ENCODE results near the gene HOXD12.

HOXD12 gene

GRCh38 chr2:176112375-176113302 lies 13.0 kb downstream of the HOXD12 start:
- Histone ChIP-seq H3K4me1 (ENCODE audit: insufficient read depth, low read length) (no peaks in the 10 kb centered on the region), H3K9me3 (ENCODE audit: insufficient read depth, low read depth, low read length) (peaks cover 6% of the 10 kb centered on the region), H3K27me3 (ENCODE audit: insufficient read depth, low read length) (peaks cover 100% of the 10 kb centered on the region), H3K4me3 (ENCODE audit: low read length) (no peak overlapping the region), H3K9ac (ENCODE audit: low read depth, low read length) (no peak overlapping the region), H3K27ac (ENCODE audit: low read length) (no peak overlapping the region), H3K36me3 (ENCODE audit: insufficient read depth, low read depth, low read length) (no peaks in the 10 kb centered on the region)

DNA sequence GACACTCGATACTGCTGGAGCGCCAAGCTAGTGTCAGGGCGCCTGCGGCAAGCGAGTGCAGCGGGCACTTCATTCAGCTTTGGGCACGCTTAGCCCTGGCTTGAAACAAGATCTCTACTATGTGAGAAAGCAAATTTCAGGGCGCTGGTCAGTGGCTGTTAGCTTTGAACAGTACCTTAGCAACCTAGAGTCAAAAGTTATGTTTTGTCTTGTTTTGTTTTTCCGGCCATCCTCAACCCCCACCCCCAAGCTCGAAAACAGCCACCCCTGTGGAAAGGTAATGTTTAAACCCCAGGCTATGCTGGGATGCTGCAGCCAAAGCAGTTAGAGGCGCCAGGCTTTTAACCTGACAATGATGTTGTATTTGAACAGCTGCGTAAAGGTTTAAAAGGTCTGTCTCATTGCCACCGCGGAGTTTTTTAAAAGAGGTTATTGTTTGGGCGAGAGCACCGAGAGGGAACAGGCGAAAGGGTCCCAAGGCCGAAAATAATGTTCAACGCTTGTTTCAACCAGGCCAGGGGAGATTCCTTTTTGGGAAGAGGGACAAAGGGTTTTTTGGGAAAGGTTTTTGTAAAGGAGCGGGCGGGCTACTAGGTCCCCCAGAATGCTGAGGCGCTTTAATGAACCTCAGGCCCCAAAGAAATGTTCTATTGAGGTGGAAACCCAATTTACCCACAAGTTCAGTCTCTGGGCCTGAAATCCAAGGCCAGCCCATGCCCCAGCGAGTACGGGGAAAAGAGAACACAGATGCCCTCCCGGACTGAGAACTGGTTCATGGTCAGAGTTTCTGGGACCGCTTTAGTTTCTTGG lies 14.7 kb downstream of the HOXD12 start:
- Histone ChIP-seq H3K27ac (ENCODE audit: low read length) (no peak overlapping the region), H3K9me3 (ENCODE audit: insufficient read depth, low read depth, low read length) (peaks cover 6% of the 10 kb centered on the region), H3K9ac (ENCODE audit: low read depth, low read length) (no peak overlapping the region), H3K4me3 (ENCODE audit: low read length) (no peak overlapping the region), H3K36me3 (ENCODE audit: insufficient read depth, low read depth, low read length) (no peaks in the 10 kb centered on the region), H3K27me3 (ENCODE audit: insufficient read depth, low read length) (peaks cover 100% of the 10 kb centered on the region), H3K4me1 (ENCODE audit: insufficient read depth, low read length) (no peaks in the 10 kb centered on the region)

- H3K4me3 ChIP-seq (ENCODE audit: low read length): no peak overlapping the region
- no peak overlapping the region for H3K9ac ChIP-seq (ENCODE audit: low read depth, low read length)
- peaks cover 6% of the 10 kb centered on the region for H3K9me3 ChIP-seq (ENCODE audit: insufficient read depth, low read depth, low read length)
- H3K36me3 ChIP-seq (ENCODE audit: insufficient read depth, low read depth, low read length): no peaks in the 10 kb centered on the region
- peaks cover 100% of the 10 kb centered on the region for H3K27me3 ChIP-seq (ENCODE audit: insufficient read depth, low read length)
- H3K27ac ChIP-seq (ENCODE audit: low read length): no peak overlapping the region
- no peaks in the 10 kb centered on the region for H3K4me1 ChIP-seq (ENCODE audit: insufficient read depth, low read length)
These were observed 15.5 kb downstream of the HOXD12 start for GRCh38 chr2:176114930-176115625.

GRCh38 chr2:176115883-176116813 lies 16.6 kb downstream of the HOXD12 start, which contains the start of gene HOXD10:
Gene HOXD10, plus strand, starts transcription at chr2:176116778. Its CDS starts 56 bp downstream, at chr2:176116834.
- peaks cover 100% of the 10 kb centered on the region for H3K27me3 ChIP-seq (ENCODE audit: insufficient read depth, low read length)
- H3K4me1 ChIP-seq (ENCODE audit: insufficient read depth, low read length): no peaks in the 10 kb centered on the region
- H3K36me3 ChIP-seq (ENCODE audit: insufficient read depth, low read depth, low read length): no peaks in the 10 kb centered on the region
- peaks cover 6% of the 10 kb centered on the region for H3K9me3 ChIP-seq (ENCODE audit: insufficient read depth, low read depth, low read length)
- H3K4me3 ChIP-seq (ENCODE audit: low read length): no peak within 1 kb of the TSS
- H3K27ac ChIP-seq (ENCODE audit: low read length): no peak within 1 kb of the TSS
- no peak within 1 kb of the TSS for H3K9ac ChIP-seq (ENCODE audit: low read depth, low read length)

GRCh38 chr2:176117162-176117822 lies 17.7 kb downstream of the HOXD12 start:
- H3K9me3 ChIP-seq (ENCODE audit: insufficient read depth, low read depth, low read length): peaks cover 6% of the 10 kb centered on the region
- no peaks in the 10 kb centered on the region for H3K4me1 ChIP-seq (ENCODE audit: insufficient read depth, low read length)
- H3K4me3 ChIP-seq (ENCODE audit: low read length): no peak overlapping the region
- H3K27ac ChIP-seq (ENCODE audit: low read length): no peak overlapping the region
- no peak overlapping the region for H3K9ac ChIP-seq (ENCODE audit: low read depth, low read length)
- no peaks in the 10 kb centered on the region for H3K36me3 ChIP-seq (ENCODE audit: insufficient read depth, low read depth, low read length)
- peaks cover 100% of the 10 kb centered on the region for H3K27me3 ChIP-seq (ENCODE audit: insufficient read depth, low read length)

DNA sequence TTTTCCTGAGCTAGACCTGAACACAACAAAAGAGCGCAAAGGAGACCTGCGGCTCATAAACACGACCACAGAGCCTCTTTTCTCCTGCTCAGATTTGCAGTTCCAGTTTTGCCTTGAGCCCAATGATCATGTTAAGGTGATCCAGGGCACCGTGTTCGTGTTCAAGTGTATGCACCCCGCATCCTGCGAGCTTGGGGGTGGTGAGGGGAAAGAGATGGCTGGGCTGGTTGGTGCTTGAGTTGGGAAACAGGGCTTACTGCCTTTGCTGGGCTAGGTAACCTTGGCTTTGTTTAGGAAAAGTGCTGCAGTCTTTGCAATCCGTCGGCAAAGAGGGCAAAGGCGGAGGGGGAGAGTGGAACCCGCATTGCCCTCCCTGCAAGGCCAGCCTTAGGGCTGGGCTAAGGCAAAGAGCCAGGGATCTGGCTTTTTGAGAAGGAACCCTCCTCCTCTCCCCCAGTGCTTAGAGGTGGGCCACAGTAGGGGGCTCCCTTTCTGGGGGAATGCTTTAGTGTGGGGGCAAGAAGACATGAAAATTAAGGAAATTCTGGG lies 18.3 kb downstream of the HOXD12 start:
- no peak overlapping the region for H3K4me3 ChIP-seq (ENCODE audit: low read length)
- no peaks in the 10 kb centered on the region for H3K36me3 ChIP-seq (ENCODE audit: insufficient read depth, low read depth, low read length)
- H3K9ac ChIP-seq (ENCODE audit: low read depth, low read length): no peak overlapping the region
- peaks cover 100% of the 10 kb centered on the region for H3K27me3 ChIP-seq (ENCODE audit: insufficient read depth, low read length)
- peaks cover 6% of the 10 kb centered on the region for H3K9me3 ChIP-seq (ENCODE audit: insufficient read depth, low read depth, low read length)
- no peak overlapping the region for H3K27ac ChIP-seq (ENCODE audit: low read length)
- H3K4me1 ChIP-seq (ENCODE audit: insufficient read depth, low read length): no peaks in the 10 kb centered on the region

GRCh38 chr2:176118601-176119339 lies 19.2 kb downstream of the HOXD12 start:
- Histone ChIP-seq H3K9me3 (ENCODE audit: insufficient read depth, low read depth, low read length) (peaks cover 12% of the 10 kb centered on the region), H3K27ac (ENCODE audit: low read length) (no peak overlapping the region), H3K4me1 (ENCODE audit: insufficient read depth, low read length) (no peaks in the 10 kb centered on the region), H3K9ac (ENCODE audit: low read depth, low read length) (no peak overlapping the region), H3K4me3 (ENCODE audit: low read length) (no peak overlapping the region), H3K27me3 (ENCODE audit: insufficient read depth, low read length) (peaks cover 100% of the 10 kb centered on the region), H3K36me3 (ENCODE audit: insufficient read depth, low read depth, low read length) (no peaks in the 10 kb centered on the region)

DNA sequence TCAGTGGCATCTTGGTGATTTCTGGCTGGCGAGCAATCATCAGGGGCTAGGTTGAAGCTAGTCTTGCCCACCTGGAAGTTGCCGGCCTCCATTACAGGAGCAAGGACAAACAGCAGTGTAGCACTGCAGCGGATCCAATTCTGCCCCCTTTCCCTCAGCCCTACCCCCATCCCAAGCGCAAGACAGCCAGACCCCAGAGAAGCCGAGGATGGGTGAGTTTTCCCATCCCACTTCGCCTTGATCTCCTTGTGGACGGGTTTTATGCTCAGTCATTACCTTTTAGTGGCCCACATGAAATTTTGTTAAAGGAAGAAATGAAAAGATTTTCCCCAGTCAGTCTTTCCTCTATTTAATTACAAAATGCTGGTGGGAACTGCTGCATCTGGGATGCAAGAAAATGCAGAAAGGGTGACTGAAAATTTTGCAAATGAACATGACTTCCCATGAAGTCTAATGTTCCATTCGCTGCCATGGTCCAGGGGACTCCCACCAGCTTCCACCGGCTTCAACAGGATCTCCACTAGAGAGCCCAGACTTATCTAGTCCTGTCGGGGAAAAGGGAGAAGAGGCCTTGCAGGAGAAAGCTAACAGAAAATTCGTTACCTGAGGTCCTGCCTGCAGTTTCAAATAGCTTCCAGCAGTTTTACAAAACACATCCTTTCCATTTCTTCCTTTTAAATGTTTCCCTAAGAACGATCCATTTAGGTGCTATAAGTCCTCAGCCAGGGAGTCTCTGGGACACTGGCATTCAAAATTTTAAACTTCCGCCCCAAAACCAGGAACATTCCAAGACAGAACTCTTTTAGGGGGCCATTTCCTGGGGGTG lies 21.0 kb downstream of the HOXD12 start:
- Histone ChIP-seq H3K9me3 (ENCODE audit: insufficient read depth, low read depth, low read length) (peaks cover 13% of the 10 kb centered on the region), H3K4me3 (ENCODE audit: low read length) (no peak overlapping the region), H3K27ac (ENCODE audit: low read length) (no peak overlapping the region), H3K9ac (ENCODE audit: low read depth, low read length) (no peak overlapping the region), H3K27me3 (ENCODE audit: insufficient read depth, low read length) (peaks cover 100% of the 10 kb centered on the region), H3K4me1 (ENCODE audit: insufficient read depth, low read length) (no peaks in the 10 kb centered on the region), H3K36me3 (ENCODE audit: insufficient read depth, low read depth, low read length) (no peaks in the 10 kb centered on the region)

DNA sequence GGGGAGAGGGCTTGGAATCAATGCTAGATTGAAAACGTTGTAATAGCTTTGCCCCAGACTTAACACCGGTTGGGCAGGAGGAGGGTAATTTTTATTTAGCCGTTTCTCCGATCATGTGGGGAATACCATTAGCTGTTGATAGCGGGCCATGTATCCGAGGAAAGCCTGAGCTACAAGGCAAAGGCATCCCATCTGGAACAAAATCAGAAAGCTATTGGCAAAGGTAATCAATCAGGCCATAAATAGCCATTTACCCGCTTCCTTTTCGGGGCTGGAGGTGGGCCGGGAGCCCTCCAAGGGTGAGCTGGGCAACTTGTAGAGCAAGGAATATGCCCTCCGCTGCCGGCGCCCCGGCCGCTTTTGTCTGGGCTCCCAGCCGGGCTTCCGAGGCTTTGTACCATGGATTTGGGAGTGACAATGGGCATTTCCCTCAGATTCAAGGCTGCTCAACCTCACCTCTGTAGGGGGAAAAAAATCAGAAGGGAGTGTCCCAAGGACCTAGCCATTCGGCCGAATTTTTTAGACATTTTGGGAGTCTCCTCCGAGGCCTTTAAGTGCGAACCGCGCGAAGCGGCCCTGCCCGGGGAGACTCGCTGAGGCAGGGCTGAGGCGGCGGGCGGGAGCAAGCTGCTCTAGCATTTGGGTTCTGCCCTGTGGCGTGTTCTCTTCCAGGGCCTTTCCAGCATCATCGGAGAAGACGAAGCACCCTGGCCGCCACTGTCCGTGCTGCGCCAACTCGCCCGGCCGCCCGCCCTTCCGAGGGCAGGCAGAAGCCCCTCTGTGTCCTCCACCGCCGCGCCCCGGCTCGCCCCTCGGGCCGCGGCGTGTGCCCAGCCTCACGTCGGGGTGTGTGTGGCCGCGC lies 21.8 kb downstream of the HOXD12 start:
- Histone ChIP-seq H3K27ac (ENCODE audit: low read length) (no peak overlapping the region), H3K9ac (ENCODE audit: low read depth, low read length) (no peak overlapping the region), H3K4me1 (ENCODE audit: insufficient read depth, low read length) (no peaks in the 10 kb centered on the region), H3K36me3 (ENCODE audit: insufficient read depth, low read depth, low read length) (no peaks in the 10 kb centered on the region), H3K27me3 (ENCODE audit: insufficient read depth, low read length) (peaks cover 100% of the 10 kb centered on the region), H3K9me3 (ENCODE audit: insufficient read depth, low read depth, low read length) (peaks cover 13% of the 10 kb centered on the region), H3K4me3 (ENCODE audit: low read length) (no peak overlapping the region)
